ENCODE measurements around the gene BICD2.

Gene BICD2

DNA sequence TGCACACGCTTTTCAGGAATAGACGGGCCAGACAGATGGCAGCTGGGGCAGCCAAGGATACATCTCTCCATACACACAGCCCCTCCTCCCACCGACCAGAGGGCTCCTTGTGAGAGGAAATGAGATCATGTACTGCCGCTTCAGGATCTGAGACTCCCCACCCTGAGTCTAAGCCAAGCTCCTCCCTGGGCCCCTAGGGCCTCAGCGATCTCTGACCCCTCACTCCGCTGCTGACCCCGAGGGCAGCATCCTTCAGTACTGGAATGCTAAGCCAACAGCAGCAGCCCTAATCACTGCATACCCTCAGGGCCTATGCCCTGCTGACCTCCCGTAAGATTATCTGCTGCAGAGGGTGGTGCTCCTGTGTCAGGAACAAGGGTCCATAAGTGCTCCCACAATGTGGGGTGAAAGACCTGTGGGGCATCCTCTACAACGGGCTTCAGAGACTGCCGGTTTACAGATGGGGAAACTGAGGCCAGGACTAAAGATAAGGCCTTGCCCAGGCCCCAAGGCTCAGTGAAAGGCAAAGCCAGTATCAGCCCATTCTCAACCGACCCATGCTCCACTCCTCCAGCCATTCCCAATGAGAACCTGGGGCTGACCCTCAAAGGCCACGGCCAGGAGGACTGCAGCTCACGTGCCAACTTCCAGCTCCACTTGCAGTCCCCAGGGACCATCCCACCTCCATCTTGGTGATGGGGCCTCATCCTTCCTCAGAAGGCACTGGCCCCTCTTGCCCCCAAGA lies 37.5 kb downstream of the BICD2 start:
- no peak for DNase-seq

DNA sequence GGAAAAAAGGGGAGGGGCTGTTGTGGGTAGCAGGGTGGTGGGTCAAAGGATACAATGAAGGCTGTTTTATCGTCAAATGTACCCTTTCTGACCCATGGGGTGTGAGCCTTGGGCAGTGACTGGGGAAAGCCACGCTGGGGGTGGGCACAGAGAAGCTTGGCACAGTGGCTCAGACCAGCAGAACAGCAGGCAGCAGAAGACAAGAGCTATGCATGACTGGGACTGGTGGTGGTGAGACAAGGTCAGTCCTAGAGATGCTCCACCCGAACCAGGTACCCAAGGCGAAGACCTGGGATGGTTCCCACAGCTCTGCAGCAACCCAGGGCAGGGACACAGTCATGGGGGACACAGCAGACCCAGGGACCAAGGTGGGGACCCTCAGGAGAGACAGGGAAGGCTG lies 38.3 kb downstream of the BICD2 start:
- no peak for DNase-seq

- DNase-seq = no peak
Measured at GRCh38 chr9:92725766-92726165, 38.9 kb downstream of the BICD2 start.

DNA sequence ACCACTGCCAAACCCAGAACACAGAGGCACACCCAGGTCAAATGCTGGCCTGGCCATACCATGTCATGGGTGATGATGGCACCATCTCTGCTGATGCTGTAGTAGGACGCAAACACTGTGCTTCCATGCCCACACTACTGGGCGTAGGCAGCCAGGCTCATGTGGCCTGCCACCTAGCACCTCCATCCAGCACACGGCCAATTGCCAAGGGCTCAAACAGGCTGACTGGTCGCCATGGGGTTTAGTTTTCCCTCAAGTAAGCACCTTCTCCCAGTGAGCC lies 39.4 kb downstream of the BICD2 start:
- no peak for DNase-seq

DNA sequence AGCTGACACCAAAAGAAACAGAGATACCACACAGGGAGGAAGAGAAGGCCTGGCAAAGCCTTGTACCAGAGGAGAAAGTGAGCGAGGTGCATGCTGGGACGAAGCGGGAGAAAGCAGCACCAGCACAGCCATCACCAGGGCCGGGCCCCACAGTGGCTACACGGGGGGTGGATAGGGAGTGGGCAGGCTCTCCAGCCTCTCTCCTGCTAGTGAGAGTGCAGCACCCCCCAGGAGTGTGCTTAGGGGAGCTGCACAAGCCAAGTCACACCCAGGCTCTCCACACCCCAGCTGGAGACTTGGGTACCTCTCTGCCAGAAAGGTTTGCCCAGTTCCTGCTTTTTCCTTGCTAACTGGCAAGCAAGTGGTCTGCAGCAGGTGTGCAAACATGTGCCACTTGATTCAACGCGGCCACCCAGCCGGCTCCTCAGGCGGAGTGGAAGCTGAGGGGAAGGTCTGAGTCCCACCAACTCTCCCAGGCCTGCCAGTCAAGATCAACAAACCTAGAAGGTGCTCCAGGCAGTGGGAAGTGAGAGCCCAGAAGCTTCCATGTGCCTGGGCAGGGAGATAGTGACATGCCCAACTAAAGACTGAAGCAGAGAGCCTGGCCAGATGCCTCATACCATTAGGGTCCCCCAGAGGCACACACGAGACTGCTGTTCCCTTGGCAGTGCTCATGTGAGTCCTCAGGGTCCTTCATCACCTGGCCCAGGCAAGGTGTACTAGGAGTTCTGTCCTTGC lies 39.9 kb downstream of the BICD2 start:
- DNase-seq = no peak

- DNase-seq = no peak
Measured at GRCh38 chr9:92723801-92724323, 40.8 kb downstream of the BICD2 start.

DNA sequence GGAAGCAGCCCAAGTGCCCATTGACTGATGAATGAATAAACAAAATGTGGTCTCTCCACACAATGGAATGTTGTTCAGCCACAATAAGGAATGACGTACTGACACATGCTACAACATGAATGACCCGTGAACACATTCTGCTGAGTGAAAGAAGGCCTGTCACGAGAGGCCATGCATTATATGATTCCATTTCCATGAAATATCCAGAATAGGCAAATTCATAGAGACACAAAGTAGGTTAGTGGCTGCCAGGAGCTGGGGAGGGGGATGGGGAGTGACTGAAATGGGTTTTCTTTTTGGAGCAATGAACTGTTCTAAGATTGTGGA lies 41.4 kb downstream of the BICD2 start:
- no peak for DNase-seq

- no peak for DNase-seq
Measured at GRCh38 chr9:92722386-92723298, 42.0 kb downstream of the BICD2 start.

GRCh38 chr9:92721548-92721947 lies 43.1 kb downstream of the BICD2 start:
- DNase-seq = no peak

GRCh38 chr9:92720807-92721535 lies 43.7 kb downstream of the BICD2 start:
- DNase-seq = no peak

- no peak for DNase-seq
Measured at GRCh38 chr9:92720209-92720765, 44.3 kb downstream of the BICD2 start.

GRCh38 chr9:92719028-92719647 lies 45.5 kb downstream of the BICD2 start:
- no peak for DNase-seq

DNA sequence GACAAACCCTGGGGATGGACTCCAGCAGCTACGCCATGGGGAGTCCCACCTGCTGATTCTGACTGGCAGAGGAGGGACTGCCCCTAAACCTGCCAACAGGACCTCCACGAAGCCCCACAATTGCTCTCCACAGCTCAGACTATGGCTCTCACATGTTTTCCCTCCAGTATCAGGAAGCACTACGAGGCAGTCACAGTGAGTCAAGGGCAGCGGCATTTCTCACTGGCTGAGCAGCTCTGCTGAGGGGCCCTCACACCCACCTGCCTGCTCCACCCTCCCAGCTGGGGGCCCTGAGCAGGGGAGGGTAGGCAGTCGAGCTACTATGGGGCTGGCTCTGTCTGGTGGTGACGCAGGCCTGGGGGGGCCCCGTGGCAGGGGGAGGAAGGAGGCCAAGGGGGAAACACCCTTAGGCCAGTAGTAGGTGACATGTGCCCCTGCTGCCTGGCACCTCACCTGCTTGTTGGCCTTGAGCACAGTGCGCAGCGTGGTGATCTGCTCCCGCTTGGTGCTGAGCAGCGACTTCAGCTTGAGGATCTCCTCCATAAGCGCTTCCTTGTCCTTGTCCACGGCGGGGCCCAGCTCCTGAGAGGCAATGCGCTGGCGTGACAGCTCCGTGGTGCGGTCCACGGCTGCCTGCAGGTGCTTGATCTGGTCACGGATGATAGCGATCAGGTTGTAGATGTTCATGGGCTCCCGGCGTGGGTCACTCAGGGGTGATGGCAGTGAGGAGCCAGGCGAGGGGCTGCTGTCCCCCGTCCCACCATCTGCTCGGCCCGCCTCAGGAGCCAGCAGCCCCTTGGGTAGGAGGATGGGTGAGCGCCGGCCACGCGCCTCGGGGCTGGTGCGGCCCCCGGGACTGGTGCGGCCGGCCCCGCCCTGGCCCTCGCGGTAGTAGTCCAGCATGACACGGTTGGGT lies 46.3 kb downstream of the BICD2 start:
- DNase-seq = no peak

DNA sequence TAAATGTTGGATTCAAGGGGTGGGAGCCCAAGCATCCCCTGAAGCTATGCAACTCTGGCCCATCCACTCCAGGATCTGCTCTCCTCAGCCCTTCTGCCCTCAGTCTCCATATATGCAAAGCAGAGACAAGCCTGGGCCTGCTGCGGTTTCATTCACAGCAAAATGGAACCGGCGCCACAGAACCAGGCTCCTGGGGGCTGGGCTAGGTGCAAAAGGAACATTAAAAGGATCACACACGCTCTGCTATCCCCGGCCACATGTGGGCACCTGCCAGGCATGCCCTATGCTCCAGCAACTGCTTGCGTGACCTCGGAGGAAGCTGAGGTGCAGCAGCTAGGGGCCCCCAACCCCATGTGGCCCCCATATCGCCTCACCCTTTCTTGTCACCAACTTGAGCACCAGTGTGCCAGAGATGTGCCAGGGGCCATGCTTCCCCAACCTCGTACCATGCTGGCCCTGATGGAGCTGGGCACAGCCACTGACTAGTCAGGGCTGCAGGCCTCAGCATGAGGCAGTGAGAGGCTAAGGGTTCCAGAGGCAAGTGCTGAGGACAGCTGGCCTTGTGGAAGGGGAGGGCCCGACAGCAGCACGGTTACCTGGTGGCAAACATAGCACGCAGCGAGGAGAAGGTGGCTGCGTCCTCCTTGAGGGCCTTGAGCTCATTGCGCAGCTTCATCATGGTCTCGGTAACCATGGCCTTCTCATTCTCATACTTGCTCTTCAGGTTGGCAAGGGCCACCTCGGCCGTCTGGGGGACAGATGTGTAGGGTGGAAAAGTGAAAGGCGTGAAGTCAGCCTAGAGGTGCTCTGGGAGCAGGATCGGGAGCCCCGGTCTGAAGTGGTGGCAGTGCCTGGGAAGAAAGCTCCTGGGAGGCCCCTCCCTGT lies 47.2 kb downstream of the BICD2 start:
- no peak for DNase-seq

- peak; percentile 12 for DNase-seq
Measured at GRCh38 chr9:92716557-92716956, 48.1 kb downstream of the BICD2 start.

- no peak for DNase-seq
Measured at GRCh38 chr9:92715488-92716231, 49.0 kb downstream of the BICD2 start.

GRCh38 chr9:92714787-92715487 lies 49.7 kb downstream of the BICD2 start:
- DNase-seq = no peak

DNA sequence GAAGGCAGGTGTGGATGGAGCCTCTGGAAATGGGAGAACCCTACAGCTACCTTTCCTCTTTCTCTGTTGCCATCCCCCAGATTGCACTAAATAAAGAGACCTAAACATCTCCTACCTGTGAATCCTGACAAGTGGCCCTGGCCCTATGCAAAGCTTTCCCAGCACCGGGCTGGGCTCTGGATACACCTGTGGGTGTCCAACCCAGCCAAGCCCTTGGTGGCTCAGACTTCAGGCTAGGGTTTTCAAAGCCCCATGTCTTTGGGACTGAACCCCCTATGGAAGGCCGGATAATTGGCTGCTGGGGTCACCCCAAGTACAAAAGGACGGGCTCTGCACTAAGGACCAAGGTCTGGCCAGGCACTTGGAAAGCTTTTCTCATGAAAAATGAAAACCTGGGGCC lies 50.6 kb downstream of the BICD2 start:
- DNase-seq = no peak

DNA sequence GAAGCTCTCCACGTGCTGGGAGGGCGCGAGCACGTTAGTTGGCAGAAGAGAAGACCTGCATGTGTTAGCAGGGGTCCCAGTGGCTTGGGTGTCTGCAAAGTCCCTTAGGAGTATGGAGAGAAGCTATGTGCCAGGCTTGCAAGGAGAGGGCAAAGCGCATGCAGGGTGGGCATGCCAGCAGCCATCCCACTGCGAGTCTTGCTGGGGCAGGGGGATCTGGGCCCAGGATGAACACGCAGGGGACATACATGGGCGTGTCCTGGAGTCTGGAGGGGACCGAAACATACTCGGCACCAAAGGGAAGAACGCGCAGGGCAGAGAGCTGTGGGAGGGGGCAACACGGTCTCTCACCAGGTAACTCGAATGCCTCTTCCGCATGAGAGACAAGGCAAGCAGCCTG lies 51.1 kb downstream of the BICD2 start:
- no peak for DNase-seq
